ENCODE results near the gene CDT1.

CDT1 gene

GRCh38 chr16:88810166-88810911 lies 6.8 kb downstream of the CDT1 start:
- peaks cover 52% of the 10 kb centered on the region for H3K36me3 ChIP-seq (ENCODE audit: low read depth)
- no peaks in the 10 kb centered on the region for H3K27me3 ChIP-seq (ENCODE audit: insufficient read depth, poor library complexity, severe bottlenecking)
- ATAC-seq (ENCODE audit: low read depth): no peak; the same call in 2 of the 3 replicates
- peak overlapping the region; percentile 57 for H3K4me3 ChIP-seq (ENCODE audit: severe bottlenecking)
- peaks cover 6% of the 10 kb centered on the region for H3K4me1 ChIP-seq (ENCODE audit: insufficient read depth, poor library complexity, severe bottlenecking)
- TF ChIP-seq CTCF (IDR thresholded peaks at IDR 0.05; ENCODE audit: poor library complexity, severe bottlenecking): no peak
- peak overlapping the region; percentile 88 for H3K27ac ChIP-seq (ENCODE audit: poor library complexity, severe bottlenecking)
- peak; percentile 55 for DNase-seq (ENCODE audit: low spot score)
- no peaks in the 10 kb centered on the region for H3K9me3 ChIP-seq (ENCODE audit: severe bottlenecking)

GRCh38 chr16:88810912-88811768 lies 7.6 kb downstream of the CDT1 start:
- TF ChIP-seq CTCF (IDR thresholded peaks at IDR 0.05; ENCODE audit: poor library complexity, severe bottlenecking): no peak
- Histone ChIP-seq H3K27ac (ENCODE audit: poor library complexity, severe bottlenecking) (peak overlapping the region; percentile 88), H3K36me3 (ENCODE audit: low read depth) (peaks cover 44% of the 10 kb centered on the region), H3K4me1 (ENCODE audit: insufficient read depth, poor library complexity, severe bottlenecking) (peaks cover 6% of the 10 kb centered on the region), H3K27me3 (ENCODE audit: insufficient read depth, poor library complexity, severe bottlenecking) (no peaks in the 10 kb centered on the region), H3K4me3 (ENCODE audit: severe bottlenecking) (peak overlapping the region; percentile 57), H3K9me3 (ENCODE audit: severe bottlenecking) (no peaks in the 10 kb centered on the region)
- DNase-seq (ENCODE audit: low spot score) (peak; percentile 86), ATAC-seq (ENCODE audit: low read depth) (peak; percentile 43)

DNA sequence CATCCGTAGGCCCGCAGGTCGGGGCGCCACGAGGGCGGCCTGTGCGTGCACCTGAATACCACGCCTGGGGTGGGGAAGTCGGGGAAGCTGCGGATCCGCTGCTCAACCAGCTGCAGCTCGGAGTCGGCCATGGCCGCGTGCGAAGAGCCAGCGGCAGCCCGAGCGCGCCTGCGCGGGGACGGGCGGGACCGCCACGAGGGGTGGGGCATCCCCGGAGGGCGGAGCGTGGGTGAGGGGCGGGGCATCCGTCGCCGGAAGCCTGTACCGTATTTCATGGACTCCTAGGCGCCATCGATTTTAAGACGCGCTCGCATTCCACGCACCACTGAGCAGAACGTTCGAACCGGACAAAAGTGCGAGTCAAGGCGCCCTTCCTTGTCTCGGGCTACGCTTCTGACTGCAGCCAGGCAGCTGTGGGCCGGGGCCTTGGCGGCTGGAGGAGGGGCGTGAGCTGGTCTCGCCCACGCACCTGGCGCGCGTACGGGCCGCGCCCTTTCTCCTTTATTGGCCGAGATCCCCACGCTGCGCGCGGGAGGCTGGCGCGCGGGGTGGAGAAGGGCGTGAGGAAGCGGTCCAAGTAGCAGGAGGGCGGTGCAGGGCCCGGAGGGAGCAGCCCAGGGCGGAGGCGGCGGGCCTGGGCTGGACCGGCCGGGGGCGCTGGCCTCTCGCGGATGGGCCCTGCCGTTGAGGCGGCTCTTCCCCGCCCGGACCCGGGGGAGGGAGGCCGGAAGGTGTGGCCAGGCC lies 8.4 kb downstream of the CDT1 start, which contains the start of gene APRT:
APRT (minus strand) TSS at position 160 of the 744 bp plus-strand sequence; CDS start at position 131, 29 bp downstream.
- Histone ChIP-seq H3K4me1 (ENCODE audit: insufficient read depth, poor library complexity, severe bottlenecking) (peaks cover 6% of the 10 kb centered on the region), H3K4me3 (ENCODE audit: severe bottlenecking) (peak within 1 kb of the TSS; percentile 57), H3K36me3 (ENCODE audit: low read depth) (peaks cover 36% of the 10 kb centered on the region), H3K9me3 (ENCODE audit: severe bottlenecking) (no peaks in the 10 kb centered on the region), H3K27ac (ENCODE audit: poor library complexity, severe bottlenecking) (peak within 1 kb of the TSS; percentile 88), H3K27me3 (ENCODE audit: insufficient read depth, poor library complexity, severe bottlenecking) (no peaks in the 10 kb centered on the region)
- peak; percentile 68 for TF ChIP-seq CTCF (IDR thresholded peaks at IDR 0.05; ENCODE audit: poor library complexity, severe bottlenecking)
- peak; percentile 55 for ATAC-seq (ENCODE audit: low read depth)
- peak; percentile 91 for DNase-seq (ENCODE audit: low spot score)

DNA sequence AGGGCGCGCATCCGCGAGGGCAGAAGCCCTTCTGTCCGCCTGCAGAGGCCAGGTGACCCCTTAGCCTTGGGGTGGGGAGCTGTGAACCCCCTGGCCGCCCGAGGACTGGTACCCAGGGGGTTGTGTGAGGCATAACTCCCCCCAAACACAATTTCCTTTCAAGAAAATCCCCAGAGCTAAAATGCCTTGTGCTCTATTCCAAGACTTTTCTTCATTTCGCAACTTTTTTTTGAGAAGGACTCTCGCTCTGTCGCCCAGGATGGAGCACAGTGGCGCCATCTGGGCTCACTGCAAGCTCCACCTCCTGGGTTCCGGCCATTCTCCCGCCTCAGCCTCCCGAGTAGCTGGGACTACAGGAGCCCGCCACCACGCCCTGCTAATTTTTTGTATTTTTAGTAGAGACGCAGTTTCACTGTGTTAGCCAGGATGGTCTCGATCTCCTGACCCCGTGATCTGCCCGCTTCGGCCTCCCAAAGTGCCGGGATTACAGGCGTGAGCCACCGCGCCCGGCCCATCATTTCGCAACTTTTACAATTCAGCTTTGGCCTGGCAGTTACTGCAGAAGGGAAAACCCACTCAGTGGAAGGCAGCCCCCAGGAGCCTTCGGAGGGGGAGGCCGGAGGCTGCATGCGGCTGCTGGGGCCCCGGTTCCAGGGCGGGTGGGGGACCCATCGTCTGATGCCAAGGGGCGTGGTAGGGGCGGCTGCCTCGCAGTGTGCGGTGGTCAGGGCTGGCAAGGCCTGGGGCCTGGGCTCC lies 9.1 kb downstream of the CDT1 start:
- Histone ChIP-seq H3K27me3 (ENCODE audit: insufficient read depth, poor library complexity, severe bottlenecking) (no peaks in the 10 kb centered on the region), H3K4me3 (ENCODE audit: severe bottlenecking) (peak overlapping the region; percentile 57), H3K4me1 (ENCODE audit: insufficient read depth, poor library complexity, severe bottlenecking) (peaks cover 6% of the 10 kb centered on the region), H3K36me3 (ENCODE audit: low read depth) (peaks cover 31% of the 10 kb centered on the region), H3K27ac (ENCODE audit: poor library complexity, severe bottlenecking) (peak overlapping the region; percentile 88), H3K9me3 (ENCODE audit: severe bottlenecking) (no peaks in the 10 kb centered on the region)
- DNase-seq (ENCODE audit: low spot score) (peak; percentile 68), ATAC-seq (ENCODE audit: low read depth) (no peak)
- peak; percentile 45 for TF ChIP-seq CTCF (IDR thresholded peaks at IDR 0.05; ENCODE audit: poor library complexity, severe bottlenecking)

Data from RWPE2 (cell line).